ENCODE data around the gene ANKRD36.
"Not testable (repeated sequence)": the region's sequence is repeated elsewhere in the genome, so short reads cannot be mapped to it uniquely, and the experiment has no call there.

Gene ANKRD36

GRCh38 chr2:97113050-97113881, at the start of gene ANKRD36:
Gene ANKRD36, plus strand, starts transcription at chr2:97113153. Its CDS starts 587 bp downstream, at chr2:97113740.
- not testable (repeated sequence) for DNase-seq

- DNase-seq, result not testable (repeated sequence)
Measured at GRCh38 chr2:97066030-97066429, 46.9 kb upstream of the ANKRD36 start.

GRCh38 chr2:97067279-97068004, 45.5 kb upstream of the ANKRD36 start:
- no peak for DNase-seq

GRCh38 chr2:97068074-97068473, 44.9 kb upstream of the ANKRD36 start:
- no peak for DNase-seq

GRCh38 chr2:97068722-97069121, 44.2 kb upstream of the ANKRD36 start:
- not testable (repeated sequence) for DNase-seq

GRCh38 chr2:97070915-97071314, 42.0 kb upstream of the ANKRD36 start:
- not testable (repeated sequence) for DNase-seq

GRCh38 chr2:97077213-97077612, 35.7 kb upstream of the ANKRD36 start:
- not testable (repeated sequence) for DNase-seq

GRCh38 chr2:97080855-97081254, 32.1 kb upstream of the ANKRD36 start:
- DNase-seq, result not testable (repeated sequence)

- DNase-seq, result not testable (repeated sequence)
Measured at GRCh38 chr2:97082206-97082605, 30.7 kb upstream of the ANKRD36 start.

GRCh38 chr2:97083516-97083915, 29.4 kb upstream of the ANKRD36 start:
- DNase-seq, result not testable (repeated sequence)

- DNase-seq, result not testable (repeated sequence)
Measured at GRCh38 chr2:97085093-97085492, 27.9 kb upstream of the ANKRD36 start.

- DNase-seq, result not testable (repeated sequence)
Measured at GRCh38 chr2:97088706-97089105, 24.2 kb upstream of the ANKRD36 start.

GRCh38 chr2:97092946-97093345, 20.0 kb upstream of the ANKRD36 start:
- not testable (repeated sequence) for DNase-seq

- not testable (repeated sequence) for DNase-seq
Measured at GRCh38 chr2:97093983-97094771, 18.8 kb upstream of the ANKRD36 start.

GRCh38 chr2:97094772-97095611, 18.0 kb upstream of the ANKRD36 start, which contains the start of gene FAHD2B:
Gene FAHD2B, minus strand, starts transcription at chr2:97094882. Its CDS starts 3,176 bp downstream, at chr2:97091706.
- DNase-seq, result not testable (repeated sequence)

GRCh38 chr2:97095661-97096060, 17.3 kb upstream of the ANKRD36 start:
- no peak for DNase-seq

- DNase-seq, result not testable (repeated sequence)
Measured at GRCh38 chr2:97098786-97099372, 14.1 kb upstream of the ANKRD36 start.

GRCh38 chr2:97106878-97107277, 6.1 kb upstream of the ANKRD36 start:
- not testable (repeated sequence) for DNase-seq

- not testable (repeated sequence) for DNase-seq
Measured at GRCh38 chr2:97111246-97111645, 1.7 kb upstream of the ANKRD36 start.

GRCh38 chr2:97112320-97113049, 468 bp upstream of the ANKRD36 start:
- DNase-seq, result not testable (repeated sequence)

GRCh38 chr2:97113882-97114255, 916 bp downstream of the ANKRD36 start:
- not testable (repeated sequence) for DNase-seq
